ENCODE results near the gene FNDC3A.

Gene FNDC3A, protein sequence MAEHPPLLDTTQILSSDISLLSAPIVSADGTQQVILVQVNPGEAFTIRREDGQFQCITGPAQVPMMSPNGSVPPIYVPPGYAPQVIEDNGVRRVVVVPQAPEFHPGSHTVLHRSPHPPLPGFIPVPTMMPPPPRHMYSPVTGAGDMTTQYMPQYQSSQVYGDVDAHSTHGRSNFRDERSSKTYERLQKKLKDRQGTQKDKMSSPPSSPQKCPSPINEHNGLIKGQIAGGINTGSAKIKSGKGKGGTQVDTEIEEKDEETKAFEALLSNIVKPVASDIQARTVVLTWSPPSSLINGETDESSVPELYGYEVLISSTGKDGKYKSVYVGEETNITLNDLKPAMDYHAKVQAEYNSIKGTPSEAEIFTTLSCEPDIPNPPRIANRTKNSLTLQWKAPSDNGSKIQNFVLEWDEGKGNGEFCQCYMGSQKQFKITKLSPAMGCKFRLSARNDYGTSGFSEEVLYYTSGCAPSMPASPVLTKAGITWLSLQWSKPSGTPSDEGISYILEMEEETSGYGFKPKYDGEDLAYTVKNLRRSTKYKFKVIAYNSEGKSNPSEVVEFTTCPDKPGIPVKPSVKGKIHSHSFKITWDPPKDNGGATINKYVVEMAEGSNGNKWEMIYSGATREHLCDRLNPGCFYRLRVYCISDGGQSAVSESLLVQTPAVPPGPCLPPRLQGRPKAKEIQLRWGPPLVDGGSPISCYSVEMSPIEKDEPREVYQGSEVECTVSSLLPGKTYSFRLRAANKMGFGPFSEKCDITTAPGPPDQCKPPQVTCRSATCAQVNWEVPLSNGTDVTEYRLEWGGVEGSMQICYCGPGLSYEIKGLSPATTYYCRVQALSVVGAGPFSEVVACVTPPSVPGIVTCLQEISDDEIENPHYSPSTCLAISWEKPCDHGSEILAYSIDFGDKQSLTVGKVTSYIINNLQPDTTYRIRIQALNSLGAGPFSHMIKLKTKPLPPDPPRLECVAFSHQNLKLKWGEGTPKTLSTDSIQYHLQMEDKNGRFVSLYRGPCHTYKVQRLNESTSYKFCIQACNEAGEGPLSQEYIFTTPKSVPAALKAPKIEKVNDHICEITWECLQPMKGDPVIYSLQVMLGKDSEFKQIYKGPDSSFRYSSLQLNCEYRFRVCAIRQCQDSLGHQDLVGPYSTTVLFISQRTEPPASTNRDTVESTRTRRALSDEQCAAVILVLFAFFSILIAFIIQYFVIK

DNA sequence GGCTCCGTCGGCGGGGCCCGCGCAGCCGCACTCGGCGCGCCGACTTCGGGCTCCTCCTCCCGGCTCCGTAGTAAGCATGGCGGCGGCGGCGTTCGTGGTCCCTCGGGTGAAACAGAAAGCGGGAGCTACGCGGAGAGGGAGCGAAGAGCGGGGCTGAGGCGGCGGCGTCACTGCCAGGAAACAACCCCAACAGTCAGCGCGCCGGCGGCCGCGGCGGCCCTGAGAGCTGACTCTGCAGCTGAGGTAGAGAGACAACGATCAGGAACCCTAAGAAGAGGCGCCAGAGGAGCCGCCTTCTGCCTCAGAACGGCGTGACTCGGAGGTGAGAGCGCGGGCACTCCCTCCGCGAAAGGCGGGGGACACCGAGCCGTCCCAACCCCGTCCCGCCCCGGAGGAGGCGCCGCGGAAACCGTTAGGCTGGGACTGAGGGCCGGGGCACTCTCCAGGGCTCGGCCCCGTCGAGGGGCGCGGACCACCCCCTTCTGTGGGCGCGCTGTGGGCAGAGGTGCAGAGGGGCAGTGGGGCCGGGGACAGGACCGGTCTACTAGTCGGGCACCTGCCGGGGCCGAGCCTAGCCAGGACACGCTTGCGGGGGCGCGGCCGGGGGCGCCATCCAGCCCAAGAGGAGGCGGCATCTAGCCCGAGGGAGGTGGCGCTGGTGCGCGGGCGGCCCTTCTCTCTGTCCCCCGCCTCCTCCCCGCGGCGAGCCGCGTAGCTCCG lies at the start of gene FNDC3A:
Gene FNDC3A, plus strand, starts transcription at position 57 of the 720 bp plus-strand sequence. CDS start 30,279 bp downstream, outside the sequence.
- DNase-seq, result peak in 55 of 56 donors; percentile 17 to 91 (median 78)

DNA sequence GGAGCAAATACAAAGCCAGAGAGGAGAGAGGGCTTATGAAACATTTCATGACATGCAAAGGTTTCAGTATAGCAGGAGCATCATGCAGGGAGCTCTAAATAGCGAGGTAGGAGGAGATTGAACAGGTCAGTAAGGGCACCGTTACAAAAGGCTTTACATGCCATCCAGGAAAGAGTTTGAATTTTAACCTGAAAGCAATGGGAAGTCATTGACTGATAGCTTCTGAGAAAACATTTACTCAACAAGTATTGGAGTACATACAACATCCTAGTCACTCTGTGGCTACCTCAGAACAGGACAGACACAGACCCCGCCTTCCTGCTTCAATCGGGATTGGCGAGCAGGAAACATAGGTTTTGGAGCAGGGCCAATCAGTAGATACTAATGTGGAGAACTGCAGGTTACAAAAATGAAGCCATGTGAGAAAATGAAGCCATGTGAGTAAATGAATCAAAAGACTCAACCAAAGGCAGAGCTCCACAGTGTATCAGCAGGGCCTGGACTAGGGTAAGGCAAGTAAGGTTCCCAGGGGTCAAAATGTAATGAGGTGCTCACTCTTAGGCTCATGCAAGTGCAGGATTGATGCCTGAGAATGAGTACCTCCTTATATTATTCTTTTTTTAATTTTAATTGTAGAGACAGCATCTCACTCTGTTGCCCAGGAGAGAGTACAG lies 46.8 kb upstream of the FNDC3A start:
- no peak for DNase-seq

DNA sequence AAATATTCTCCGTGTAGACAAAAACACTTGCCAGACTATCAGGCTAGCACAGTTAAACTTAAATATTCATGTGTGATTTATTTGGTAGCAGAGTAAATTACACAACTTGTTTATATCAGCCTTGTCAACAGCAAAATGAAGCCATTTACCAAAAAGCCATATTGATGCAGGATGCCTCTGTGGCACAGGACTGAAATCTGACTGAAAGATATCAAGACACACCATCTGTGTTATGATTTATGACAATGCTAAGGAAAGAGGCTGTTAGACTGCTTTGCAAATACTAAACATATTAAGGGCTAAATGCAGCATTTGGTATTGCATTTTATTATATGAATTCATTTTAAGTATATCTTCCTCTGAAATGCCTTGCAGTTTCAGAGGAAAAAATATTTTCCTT lies 44.8 kb upstream of the FNDC3A start:
- DNase-seq, result no peak

DNA sequence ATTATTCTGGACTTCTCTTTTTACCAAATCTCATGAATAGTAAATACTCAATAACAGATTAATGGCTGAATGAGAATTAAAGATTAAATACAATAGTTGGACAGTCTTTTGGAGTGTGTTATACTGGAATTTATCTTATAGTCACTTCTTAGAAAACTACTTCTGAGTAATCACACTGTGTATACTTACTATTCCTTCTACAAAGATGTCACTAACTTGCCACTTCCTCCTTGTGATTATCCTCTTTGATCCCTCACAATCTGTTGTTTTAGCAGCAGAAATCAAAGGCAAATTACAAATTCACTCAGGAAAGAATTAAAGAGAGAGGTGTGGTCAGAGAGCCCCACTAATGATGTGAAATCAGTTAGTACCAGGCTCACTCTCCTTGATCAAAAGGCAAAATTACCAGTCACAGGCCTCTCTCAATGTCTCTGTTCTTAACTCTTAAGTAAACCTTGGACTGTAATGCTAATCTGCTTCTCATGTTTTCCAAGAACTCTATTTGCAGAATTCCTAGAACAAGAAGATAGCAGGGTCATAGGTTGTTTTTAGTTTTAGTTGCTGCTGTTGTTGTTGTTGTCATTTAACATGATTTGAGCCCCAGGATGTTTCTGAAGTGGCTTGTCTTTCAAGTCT lies 37.3 kb upstream of the FNDC3A start:
- DNase-seq, result no peak

DNA sequence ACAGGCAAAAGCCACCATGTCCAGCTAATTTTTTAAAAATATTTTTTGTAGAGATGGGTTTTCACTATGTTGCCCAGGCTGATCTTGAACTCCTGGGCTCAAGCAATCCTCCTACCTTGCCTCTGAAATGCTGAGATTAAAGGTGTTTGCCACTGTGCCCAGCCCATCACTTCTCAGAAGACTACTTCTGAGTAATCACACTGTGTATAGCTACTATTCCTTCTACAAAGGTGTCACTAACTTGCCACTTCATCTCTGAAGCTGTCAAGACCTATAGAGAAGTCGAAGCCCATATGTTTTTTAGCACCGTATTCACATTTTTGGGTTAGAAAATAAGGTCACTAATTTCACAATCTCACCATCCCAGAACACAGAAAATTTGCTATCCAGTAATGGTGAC lies 36.0 kb upstream of the FNDC3A start:
- DNase-seq, result no peak

DNA sequence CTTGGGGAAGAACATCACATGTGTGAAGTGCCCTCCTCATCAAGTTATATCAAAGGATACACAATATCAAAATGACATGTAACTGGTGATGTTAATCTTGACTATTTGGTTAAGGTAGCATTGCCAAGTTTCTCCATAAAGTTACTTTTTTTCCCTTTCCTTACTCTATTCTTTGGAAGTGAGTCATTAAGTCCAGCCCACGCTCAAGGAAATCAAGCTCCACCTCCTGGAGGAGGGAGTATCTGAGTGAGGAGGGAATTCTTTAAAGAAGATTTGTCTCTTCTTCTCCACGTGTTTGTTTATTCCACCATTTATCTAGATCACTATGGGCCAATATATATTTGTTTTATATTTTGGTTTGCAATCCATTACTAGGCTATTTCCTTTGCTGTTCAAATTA lies 33.6 kb upstream of the FNDC3A start:
- DNase-seq, result no peak

DNA sequence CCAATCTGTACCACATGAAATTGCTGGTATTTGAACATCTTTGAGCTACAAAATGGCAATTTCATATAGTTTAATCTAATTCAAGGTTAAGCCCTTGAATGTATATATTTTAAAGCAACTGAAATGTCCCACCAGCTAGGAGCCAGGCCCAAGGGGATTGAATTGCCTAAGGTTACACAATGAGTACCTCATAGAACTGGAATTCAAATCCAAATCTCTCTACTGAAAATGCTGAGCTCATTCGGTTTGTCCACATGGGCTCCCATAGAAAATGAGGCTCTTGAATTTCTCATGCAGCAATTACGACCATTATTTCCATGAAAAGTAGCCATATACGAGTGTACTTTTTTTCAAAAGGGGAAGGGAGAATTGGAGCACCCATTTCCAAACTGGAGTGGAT lies 31.5 kb upstream of the FNDC3A start:
- no peak for DNase-seq

DNA sequence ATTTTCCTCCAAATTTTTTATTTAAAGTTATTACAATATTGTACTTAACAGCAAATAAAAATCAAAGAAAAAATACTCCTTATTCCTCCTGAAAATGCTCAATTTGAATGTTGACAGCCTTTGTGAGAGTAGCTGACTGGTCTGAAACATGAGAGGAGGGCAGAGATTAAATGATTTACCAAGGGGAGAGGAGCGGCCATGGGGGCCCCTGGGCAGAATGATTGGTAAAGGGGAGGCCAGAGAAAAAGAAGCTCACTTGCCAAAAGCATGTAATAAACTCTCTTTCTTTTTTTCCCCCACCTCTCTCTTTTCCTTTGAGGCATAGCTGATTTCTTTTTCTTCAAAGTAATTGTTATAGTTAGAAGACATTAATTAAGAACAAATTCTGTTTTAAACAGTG lies 30.1 kb upstream of the FNDC3A start:
- no peak for DNase-seq

DNA sequence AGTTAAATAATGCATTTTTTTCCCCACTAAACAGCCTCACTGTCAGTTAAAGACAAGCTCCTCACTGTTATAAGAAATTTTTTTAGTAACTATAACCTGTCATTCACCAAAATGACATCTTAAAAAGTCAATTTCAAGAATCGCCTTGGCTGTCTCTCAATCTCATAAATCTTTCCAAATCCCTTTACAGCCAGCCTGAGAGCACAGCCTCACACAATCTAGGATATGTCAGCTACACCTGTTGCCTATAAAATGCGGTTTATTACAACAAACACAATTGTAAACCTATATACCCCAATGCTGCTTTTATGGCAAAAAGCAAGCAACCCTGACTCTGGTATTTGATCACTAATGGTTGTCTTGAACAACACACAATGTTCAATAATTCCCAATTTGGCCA lies 29.5 kb upstream of the FNDC3A start:
- no peak for DNase-seq

DNA sequence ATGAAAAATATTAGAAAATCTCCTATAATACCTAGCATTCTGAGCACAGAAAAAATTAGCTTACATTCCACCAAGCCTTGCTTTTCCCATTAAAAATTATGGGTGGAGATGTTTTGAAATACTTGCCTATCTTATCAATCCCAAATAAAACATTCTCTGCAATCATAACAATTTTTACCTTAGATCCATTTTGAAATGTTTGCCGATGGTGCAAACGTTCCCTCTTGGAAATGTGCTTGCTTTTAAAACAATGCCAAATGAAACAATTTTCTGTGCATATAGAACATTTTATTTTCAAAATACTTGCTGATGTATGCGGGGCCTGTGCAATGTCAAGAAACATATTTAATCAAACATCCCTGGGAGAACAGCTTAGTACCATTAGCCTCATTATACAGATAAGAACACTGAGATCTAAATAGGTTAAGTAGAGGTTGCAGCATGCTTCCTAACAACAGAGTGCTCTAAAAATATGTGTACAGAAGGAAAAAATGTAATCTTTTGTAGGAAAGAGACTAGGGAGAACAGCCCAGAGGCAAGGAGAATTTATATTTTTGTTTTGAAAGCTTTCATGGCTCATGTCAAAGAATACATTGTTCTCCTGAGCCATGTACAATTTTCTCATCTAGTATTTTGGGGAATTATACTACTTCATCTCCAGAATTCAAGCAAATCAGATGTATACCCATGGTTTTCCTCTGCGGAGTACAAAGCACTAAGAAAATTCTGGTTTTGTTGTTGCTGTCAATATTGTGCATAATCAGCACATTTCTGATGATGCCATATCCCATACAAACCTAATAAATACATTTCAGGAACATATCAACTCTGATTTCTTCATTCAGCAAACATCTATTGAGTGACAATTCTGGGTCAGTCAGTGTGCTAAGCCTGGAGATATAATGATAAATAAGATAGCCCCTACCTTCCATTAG lies 25.9 kb upstream of the FNDC3A start:
- DNase-seq, result no peak

DNA sequence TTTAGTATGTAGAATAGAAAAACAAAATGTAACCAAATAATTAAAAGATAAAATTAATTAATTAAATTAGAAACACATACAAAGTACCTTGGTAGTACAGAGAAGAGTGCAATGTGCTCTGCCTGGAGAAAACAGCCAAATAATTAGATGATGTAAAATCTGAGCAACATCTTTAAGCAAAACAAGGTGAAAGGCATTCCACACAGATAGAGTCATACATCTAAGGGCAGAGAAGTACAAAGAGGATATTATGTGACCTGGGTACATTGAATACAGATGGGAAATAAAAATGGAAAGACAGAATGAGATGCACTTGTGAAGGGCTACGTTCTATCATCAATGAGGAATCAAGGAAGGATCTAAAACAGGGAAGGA lies 25.2 kb upstream of the FNDC3A start:
- no peak for DNase-seq

DNA sequence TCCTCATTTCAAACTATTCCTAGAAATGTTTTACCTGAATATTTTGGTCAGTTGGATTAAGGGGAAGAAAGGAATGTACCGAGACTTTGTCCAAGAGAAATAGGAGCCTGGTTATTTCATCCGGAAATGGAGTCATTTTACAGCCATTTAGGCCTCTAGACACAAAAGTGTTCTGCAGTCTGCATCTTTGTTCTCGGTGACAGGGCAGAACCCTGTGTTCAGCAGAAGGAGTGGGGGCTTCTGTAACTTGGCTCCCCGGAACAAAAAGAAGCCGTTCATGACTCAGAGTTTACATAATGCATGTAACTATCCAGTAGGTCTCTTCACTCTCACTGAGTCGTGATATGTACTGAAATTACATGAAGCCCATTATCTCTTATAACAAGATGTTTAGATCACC lies 21.6 kb upstream of the FNDC3A start:
- DNase-seq, result no peak

DNA sequence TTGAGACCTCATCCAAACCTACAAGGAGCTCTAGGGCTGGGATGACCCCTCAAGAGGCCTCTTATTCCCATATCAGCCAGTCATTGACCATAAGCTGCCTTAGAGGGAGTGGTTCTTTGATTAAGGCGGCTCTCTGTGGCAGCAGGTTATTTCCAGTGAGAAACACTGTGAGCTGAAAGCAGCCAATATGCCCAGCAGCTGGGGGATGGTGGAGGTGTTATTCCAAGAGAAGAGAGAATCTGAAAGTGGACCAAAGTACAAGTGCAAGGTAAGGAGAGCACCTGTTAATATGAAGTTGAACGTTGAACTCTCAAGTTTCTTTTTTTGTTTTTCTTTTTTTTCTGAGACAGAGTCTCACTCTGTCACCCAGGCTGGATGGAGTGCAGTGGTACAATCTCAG lies 20.2 kb upstream of the FNDC3A start:
- DNase-seq, result no peak

DNA sequence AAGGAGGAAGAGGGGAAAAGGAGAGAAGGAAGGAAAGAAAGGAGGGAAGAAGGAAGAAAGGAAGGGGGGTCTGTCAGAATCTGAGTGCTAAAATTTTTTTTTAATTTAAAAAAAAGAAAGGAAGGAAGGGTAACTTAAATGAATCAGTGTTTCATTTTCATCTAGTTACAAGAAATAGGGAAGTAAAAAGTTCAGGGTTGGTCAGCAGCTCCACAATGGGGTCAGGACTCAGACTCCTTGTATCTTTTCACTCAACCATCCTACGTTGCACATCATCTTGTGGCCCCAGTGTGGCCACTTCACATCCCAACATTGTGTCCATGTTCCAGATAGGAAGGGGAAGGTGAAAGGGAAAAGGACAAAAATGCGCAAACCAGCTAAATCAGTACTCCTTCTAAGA lies 14.3 kb upstream of the FNDC3A start:
- no peak for DNase-seq

DNA sequence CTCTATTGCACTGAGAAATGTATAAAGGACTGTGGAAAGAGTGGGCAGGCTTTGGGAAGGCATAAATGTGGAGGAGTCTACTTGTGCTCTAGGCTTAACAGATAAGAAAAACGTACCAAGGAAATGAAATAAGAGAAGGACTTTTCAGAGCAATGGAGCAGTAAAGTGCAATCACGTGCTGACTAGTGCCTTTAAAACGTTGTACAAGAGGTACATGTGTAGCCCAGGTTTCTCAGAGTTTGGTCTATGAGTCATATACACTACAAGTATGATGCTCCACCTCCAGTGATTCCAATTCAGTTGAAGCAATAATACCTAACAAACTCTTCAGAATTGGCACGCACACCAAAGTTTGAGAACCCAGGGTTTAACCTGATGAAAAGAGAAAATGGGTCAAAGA lies 13.4 kb upstream of the FNDC3A start:
- no peak for DNase-seq

DNA sequence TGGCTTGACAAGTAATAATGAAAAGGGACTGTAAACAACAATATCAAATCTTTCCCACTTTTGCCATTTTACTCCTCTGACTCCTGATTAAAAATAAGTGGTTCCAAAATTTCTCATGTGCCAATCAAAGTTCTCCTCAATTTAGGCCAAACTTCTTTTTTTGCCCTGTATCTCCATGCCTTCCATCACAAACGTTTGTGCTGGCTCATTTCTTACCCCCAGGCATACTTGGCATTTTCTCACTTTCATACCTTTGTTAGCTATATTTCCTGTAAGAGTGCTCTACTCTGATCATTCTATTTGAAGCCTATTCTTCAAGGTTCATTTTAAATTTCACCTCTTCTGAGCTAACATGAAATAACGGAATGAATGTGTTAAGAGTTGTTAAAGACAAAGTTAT lies 10.0 kb upstream of the FNDC3A start:
- DNase-seq, result no peak

DNA sequence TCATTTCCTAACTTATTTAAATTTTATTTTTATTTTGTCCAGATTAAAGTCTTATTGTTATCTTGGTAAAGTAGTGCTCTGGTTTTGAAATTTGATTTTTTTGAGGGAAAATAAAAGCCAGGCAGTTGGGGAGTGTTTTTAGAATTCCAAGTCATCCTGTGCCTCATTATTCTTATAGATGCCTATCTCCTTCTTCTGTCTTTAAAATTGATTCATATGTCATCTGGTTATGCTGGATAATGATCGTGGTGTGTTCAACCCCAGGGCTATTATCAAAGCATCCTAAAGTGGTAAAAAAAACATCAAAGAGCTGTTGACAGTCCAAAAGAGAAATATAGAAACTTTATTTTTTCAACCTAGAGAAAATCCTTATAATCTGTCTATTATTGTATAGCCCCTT lies 6.0 kb upstream of the FNDC3A start:
- no peak for DNase-seq

DNA sequence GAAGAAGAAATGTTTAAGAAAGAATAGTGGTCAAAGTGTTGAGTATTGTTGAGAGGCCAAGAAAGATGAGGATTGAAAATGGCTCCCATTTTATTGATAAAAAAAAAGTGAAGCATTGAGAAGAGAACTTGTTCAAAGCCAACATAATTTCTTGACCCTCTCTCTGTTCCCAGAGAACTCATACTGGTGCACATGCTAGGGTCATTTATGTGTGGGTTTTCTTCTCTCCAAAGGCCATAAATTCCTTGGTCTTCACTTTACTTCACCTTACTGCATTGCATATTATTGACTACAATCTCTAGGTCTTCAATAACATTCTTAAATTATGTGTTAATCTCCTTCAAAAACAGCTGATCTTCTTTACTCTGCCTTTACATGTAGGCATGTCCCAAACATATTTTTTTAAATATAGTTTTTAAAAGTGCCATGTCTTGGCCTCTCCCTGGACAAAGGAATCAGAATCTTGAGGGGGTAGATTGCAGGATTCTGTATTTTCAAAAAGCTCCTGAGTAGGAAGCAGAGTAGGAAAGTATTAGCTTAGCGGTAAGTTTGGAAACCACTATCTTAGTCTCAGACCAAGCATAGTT lies 1.8 kb upstream of the FNDC3A start:
- DNase-seq, result no peak
